ENCODE measurements around the gene HIVEP3.

HIVEP3 gene

GRCh38 chr1:41906943-41907342 lies 11.8 kb downstream of the HIVEP3 start:
- no CpG with 5 or more reads among the region's 2 CpGs for WGBS (ENCODE audit: extremely low coverage, insufficient coverage, low lambda C conversion rate)
- Histone ChIP-seq H3K79me2 (ENCODE audit: control insufficient read depth, insufficient read depth, low read length) (no peaks in the 10 kb centered on the region), H3K4me1 (ENCODE audit: control insufficient read depth, low read depth, low read length) (peaks cover 3% of the 10 kb centered on the region), H3K27ac (ENCODE audit: low read depth, low read length) (no peak overlapping the region), H3K27me3 (ENCODE audit: insufficient read depth, low read length, poor library complexity) (no peaks in the 10 kb centered on the region), H3K4ac (ENCODE audit: low read depth, low read length) (no peak overlapping the region), H2AK5ac (ENCODE audit: low read length) (no peak overlapping the region), H3K4me3 (ENCODE audit: low read length) (no peak overlapping the region), H3K23ac (ENCODE audit: low read length) (no peak overlapping the region), H3K9ac (ENCODE audit: low read length) (no peak overlapping the region), H2BK120ac (ENCODE audit: low read depth, low read length) (no peak overlapping the region), H2BK15ac (replicated peaks; ENCODE audit: low read depth) (no peak overlapping the region), H3K36me3 (ENCODE audit: control insufficient read depth, insufficient read depth, low read length) (no peaks in the 10 kb centered on the region), H2BK5ac (ENCODE audit: low read length) (no peak overlapping the region), H3K4me2 (ENCODE audit: low read length) (no peak overlapping the region), H4K8ac (ENCODE audit: low read depth, low read length) (no peak overlapping the region), H3K56ac (ENCODE audit: low read length) (no peak overlapping the region), H4K5ac (ENCODE audit: low read length) (no peak overlapping the region), H3K79me1 (ENCODE audit: low read length) (no peaks in the 10 kb centered on the region), H3K18ac (ENCODE audit: low read length) (no peak overlapping the region)
- DNase-seq = no peak

GRCh38 chr1:41905093-41905675 lies 13.5 kb downstream of the HIVEP3 start:
- H3K79me1 ChIP-seq (ENCODE audit: low read length) = no peaks in the 10 kb centered on the region
- DNase-seq = no peak
- H3K27ac ChIP-seq (ENCODE audit: low read depth, low read length) = no peak overlapping the region
- H3K4me2 ChIP-seq (ENCODE audit: low read length) = no peak overlapping the region
- peaks cover 14% of the 10 kb centered on the region for H3K4me1 ChIP-seq (ENCODE audit: control insufficient read depth, low read depth, low read length)
- no peak overlapping the region for H3K23ac ChIP-seq (ENCODE audit: low read length)
- no peak overlapping the region for H4K5ac ChIP-seq (ENCODE audit: low read length)
- H3K79me2 ChIP-seq (ENCODE audit: control insufficient read depth, insufficient read depth, low read length) = no peaks in the 10 kb centered on the region
- no peak overlapping the region for H2BK15ac ChIP-seq (replicated peaks; ENCODE audit: low read depth)
- no peak overlapping the region for H3K56ac ChIP-seq (ENCODE audit: low read length)
- no CpG with 5 or more reads among the region's 1 CpG for WGBS (ENCODE audit: extremely low coverage, insufficient coverage, low lambda C conversion rate)
- no peak overlapping the region for H3K4me3 ChIP-seq (ENCODE audit: low read length)
- no peak overlapping the region for H4K8ac ChIP-seq (ENCODE audit: low read depth, low read length)
- H3K9ac ChIP-seq (ENCODE audit: low read length) = no peak overlapping the region
- no peak overlapping the region for H2BK120ac ChIP-seq (ENCODE audit: low read depth, low read length)
- H3K18ac ChIP-seq (ENCODE audit: low read length) = no peak overlapping the region
- H3K4ac ChIP-seq (ENCODE audit: low read depth, low read length) = no peak overlapping the region
- no peaks in the 10 kb centered on the region for H3K36me3 ChIP-seq (ENCODE audit: control insufficient read depth, insufficient read depth, low read length)
- H2BK5ac ChIP-seq (ENCODE audit: low read length) = no peak overlapping the region
- no peak overlapping the region for H2AK5ac ChIP-seq (ENCODE audit: low read length)
- no peaks in the 10 kb centered on the region for H3K27me3 ChIP-seq (ENCODE audit: insufficient read depth, low read length, poor library complexity)

DNA sequence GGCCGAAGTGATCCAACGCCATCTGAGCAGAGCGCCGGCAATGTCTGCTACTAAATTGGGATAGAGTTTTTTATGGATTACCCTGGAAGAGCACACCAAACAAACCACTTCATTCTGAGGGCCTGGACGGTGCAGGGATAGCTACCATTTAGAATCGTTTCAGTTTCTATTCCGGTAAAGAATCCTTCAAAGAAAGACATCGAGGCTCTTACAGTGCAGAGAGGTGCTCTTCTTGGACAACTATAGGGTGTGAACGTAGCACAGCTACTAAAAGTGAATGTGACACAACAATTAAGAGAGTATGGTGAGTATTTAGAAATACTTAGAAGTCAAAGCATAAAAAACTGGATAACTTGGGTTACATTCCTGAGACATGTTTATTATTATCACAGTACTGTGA lies 16.1 kb downstream of the HIVEP3 start:
- no peak overlapping the region for H2AK5ac ChIP-seq (ENCODE audit: low read length)
- no peaks in the 10 kb centered on the region for H3K36me3 ChIP-seq (ENCODE audit: control insufficient read depth, insufficient read depth, low read length)
- no peak overlapping the region for H3K4ac ChIP-seq (ENCODE audit: low read depth, low read length)
- H3K4me3 ChIP-seq (ENCODE audit: low read length) = no peak overlapping the region
- peaks cover 14% of the 10 kb centered on the region for H3K4me1 ChIP-seq (ENCODE audit: control insufficient read depth, low read depth, low read length)
- no peak for DNase-seq
- H4K5ac ChIP-seq (ENCODE audit: low read length) = no peak overlapping the region
- no peak overlapping the region for H3K18ac ChIP-seq (ENCODE audit: low read length)
- no peak overlapping the region for H3K9ac ChIP-seq (ENCODE audit: low read length)
- peak overlapping the region; percentile 41 for H3K27ac ChIP-seq (ENCODE audit: low read depth, low read length)
- no peak overlapping the region for H3K23ac ChIP-seq (ENCODE audit: low read length)
- no peaks in the 10 kb centered on the region for H3K79me2 ChIP-seq (ENCODE audit: control insufficient read depth, insufficient read depth, low read length)
- no CpG with 5 or more reads among the region's 9 CpGs for WGBS (ENCODE audit: extremely low coverage, insufficient coverage, low lambda C conversion rate)
- H3K79me1 ChIP-seq (ENCODE audit: low read length) = no peaks in the 10 kb centered on the region
- no peak overlapping the region for H4K8ac ChIP-seq (ENCODE audit: low read depth, low read length)
- no peaks in the 10 kb centered on the region for H3K27me3 ChIP-seq (ENCODE audit: insufficient read depth, low read length, poor library complexity)
- H2BK15ac ChIP-seq (replicated peaks; ENCODE audit: low read depth) = no peak overlapping the region
- no peak overlapping the region for H2BK5ac ChIP-seq (ENCODE audit: low read length)
- no peak overlapping the region for H2BK120ac ChIP-seq (ENCODE audit: low read depth, low read length)
- H3K56ac ChIP-seq (ENCODE audit: low read length) = no peak overlapping the region
- no peak overlapping the region for H3K4me2 ChIP-seq (ENCODE audit: low read length)

DNA sequence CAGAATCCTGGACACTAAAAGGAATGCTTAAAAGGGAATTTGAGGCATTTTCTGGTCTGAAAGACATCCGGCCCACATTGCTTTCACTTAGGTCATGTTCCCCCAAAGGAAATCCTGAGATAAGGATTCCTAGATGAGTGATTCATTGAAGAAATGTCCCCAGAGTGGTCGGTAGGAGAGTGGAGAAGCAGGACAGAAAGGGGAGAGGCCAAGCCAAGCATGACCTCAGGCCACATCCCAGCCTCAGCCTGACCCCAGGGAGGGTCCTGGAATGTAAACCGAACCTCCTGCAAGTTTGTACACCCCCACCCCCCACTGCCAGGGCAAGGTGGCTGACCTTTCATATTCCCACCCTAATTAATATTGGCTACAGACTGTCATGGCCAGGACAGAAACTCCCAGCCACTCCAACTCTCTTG lies 16.6 kb downstream of the HIVEP3 start:
- no peaks in the 10 kb centered on the region for H3K79me2 ChIP-seq (ENCODE audit: control insufficient read depth, insufficient read depth, low read length)
- no peak overlapping the region for H2AK5ac ChIP-seq (ENCODE audit: low read length)
- no peak overlapping the region for H3K4ac ChIP-seq (ENCODE audit: low read depth, low read length)
- peak overlapping the region; percentile 56 for H3K56ac ChIP-seq (ENCODE audit: low read length)
- H3K79me1 ChIP-seq (ENCODE audit: low read length) = no peaks in the 10 kb centered on the region
- no peak overlapping the region for H3K4me3 ChIP-seq (ENCODE audit: low read length)
- peaks cover 14% of the 10 kb centered on the region for H3K4me1 ChIP-seq (ENCODE audit: control insufficient read depth, low read depth, low read length)
- no peak overlapping the region for H2BK120ac ChIP-seq (ENCODE audit: low read depth, low read length)
- H3K27me3 ChIP-seq (ENCODE audit: insufficient read depth, low read length, poor library complexity) = no peaks in the 10 kb centered on the region
- H3K36me3 ChIP-seq (ENCODE audit: control insufficient read depth, insufficient read depth, low read length) = no peaks in the 10 kb centered on the region
- H3K27ac ChIP-seq (ENCODE audit: low read depth, low read length) = peak overlapping the region; percentile 91
- peak; percentile 98 for DNase-seq
- no peak overlapping the region for H4K8ac ChIP-seq (ENCODE audit: low read depth, low read length)
- H3K4me2 ChIP-seq (ENCODE audit: low read length) = no peak overlapping the region
- no peak overlapping the region for H2BK15ac ChIP-seq (replicated peaks; ENCODE audit: low read depth)
- no peak overlapping the region for H2BK5ac ChIP-seq (ENCODE audit: low read length)
- no peak overlapping the region for H3K23ac ChIP-seq (ENCODE audit: low read length)
- no CpG with 5 or more reads among the region's 3 CpGs for WGBS (ENCODE audit: extremely low coverage, insufficient coverage, low lambda C conversion rate)
- H3K9ac ChIP-seq (ENCODE audit: low read length) = no peak overlapping the region
- H3K18ac ChIP-seq (ENCODE audit: low read length) = no peak overlapping the region
- no peak overlapping the region for H4K5ac ChIP-seq (ENCODE audit: low read length)

GRCh38 chr1:41901551-41901950 lies 17.2 kb downstream of the HIVEP3 start:
- H3K4me1 ChIP-seq (ENCODE audit: control insufficient read depth, low read depth, low read length) = peaks cover 14% of the 10 kb centered on the region
- peak overlapping the region; percentile 56 for H3K56ac ChIP-seq (ENCODE audit: low read length)
- peak overlapping the region; percentile 91 for H3K27ac ChIP-seq (ENCODE audit: low read depth, low read length)

More at GRCh38 chr1:41901551-41901950, 17.2 kb downstream of the HIVEP3 start:
- H3K36me3 ChIP-seq (ENCODE audit: control insufficient read depth, insufficient read depth, low read length) = no peaks in the 10 kb centered on the region
- no CpG with 5 or more reads among the region's 3 CpGs for WGBS (ENCODE audit: extremely low coverage, insufficient coverage, low lambda C conversion rate)
- DNase-seq = no peak
- no peaks in the 10 kb centered on the region for H3K27me3 ChIP-seq (ENCODE audit: insufficient read depth, low read length, poor library complexity)
- H2BK15ac ChIP-seq (replicated peaks; ENCODE audit: low read depth) = no peak overlapping the region
- no peak overlapping the region for H3K4me3 ChIP-seq (ENCODE audit: low read length)
- H4K8ac ChIP-seq (ENCODE audit: low read depth, low read length) = no peak overlapping the region
- no peak overlapping the region for H2AK5ac ChIP-seq (ENCODE audit: low read length)
- H3K9ac ChIP-seq (ENCODE audit: low read length) = no peak overlapping the region
- no peak overlapping the region for H4K5ac ChIP-seq (ENCODE audit: low read length)
- H3K23ac ChIP-seq (ENCODE audit: low read length) = no peak overlapping the region
- H3K4me2 ChIP-seq (ENCODE audit: low read length) = no peak overlapping the region
- H3K4ac ChIP-seq (ENCODE audit: low read depth, low read length) = peak overlapping the region; percentile 49
- peak overlapping the region; percentile 67 for H2BK5ac ChIP-seq (ENCODE audit: low read length)
- no peak overlapping the region for H2BK120ac ChIP-seq (ENCODE audit: low read depth, low read length)
- H3K79me2 ChIP-seq (ENCODE audit: control insufficient read depth, insufficient read depth, low read length) = no peaks in the 10 kb centered on the region
- H3K18ac ChIP-seq (ENCODE audit: low read length) = peak overlapping the region; percentile 6
- H3K79me1 ChIP-seq (ENCODE audit: low read length) = no peaks in the 10 kb centered on the region
